HEK293 (cell line): ENCODE results near the gene UBE4B.

Experiments used
- MEIS1 ChIP-seq: sonication (generic); formaldehyde crosslinking; IDR thresholded peaks from 2 replicates; pipeline ENCODE4 v1.8.1; 2022; ENCODE audit warnings: missing genetic modification reagents, mild to moderate bottlenecking, borderline replicate concordance
- MYNN ChIP-seq: fragments of 450-650 bp; formaldehyde crosslinking; IDR thresholded peaks from 2 replicates; pipeline ENCODE4 v1.5.1; 2016; ENCODE audit warnings: missing biosample characterization, missing genetic modification characterization, borderline replicate concordance
- RBAK ChIP-seq: fragments of 450-650 bp; formaldehyde crosslinking; IDR thresholded peaks from 2 replicates; pipeline ENCODE4 v1.5.1; 2016; ENCODE audit warnings: missing biosample characterization, missing genetic modification characterization
- REPIN1 ChIP-seq: fragments of 450-650 bp; formaldehyde crosslinking; IDR thresholded peaks from 2 replicates; pipeline ENCODE4 v1.5.1; 2017; ENCODE audit warnings: missing biosample characterization, missing genetic modification characterization, low read depth
- SCRT1 ChIP-seq: fragments of 450-650 bp; formaldehyde crosslinking; IDR thresholded peaks from 2 replicates; pipeline ENCODE4 v1.5.1; 2016; ENCODE audit warnings: missing biosample characterization, missing genetic modification characterization, borderline replicate concordance
- SP3 ChIP-seq: fragments of 450-650 bp; formaldehyde crosslinking; IDR thresholded peaks from 2 replicates; pipeline ENCODE4 v1.5.1; 2016; ENCODE audit warnings: missing biosample characterization, missing genetic modification characterization
- YY1 ChIP-seq: fragments of 450-650 bp; formaldehyde crosslinking; IDR thresholded peaks from 2 replicates; pipeline ENCODE4 v1.5.1; 2018; ENCODE audit warnings: missing biosample characterization, missing genetic modification characterization
- ZBTB17 ChIP-seq: fragments of 450-650 bp; formaldehyde crosslinking; IDR thresholded peaks from 2 replicates; pipeline ENCODE4 v1.5.1; 2016; ENCODE audit warnings: missing biosample characterization, missing genetic modification characterization
- ZBTB48 ChIP-seq: fragments of 450-650 bp; formaldehyde crosslinking; IDR thresholded peaks from 2 replicates; pipeline ENCODE4 v1.5.1; 2016; ENCODE audit warnings: missing biosample characterization, missing genetic modification characterization
- ZNF16 ChIP-seq: fragments of 450-650 bp; formaldehyde crosslinking; IDR thresholded peaks from 2 replicates; pipeline ENCODE4 v1.5.1; 2016; ENCODE audit warnings: low read depth, missing biosample characterization, missing genetic modification characterization
- ZNF211 ChIP-seq: fragments of 450-650 bp; formaldehyde crosslinking; IDR thresholded peaks from 2 replicates; pipeline ENCODE4 v1.5.1; 2016; ENCODE audit warnings: low read depth, missing biosample characterization, missing genetic modification characterization
- ZNF292 ChIP-seq: fragments of 450-650 bp; formaldehyde crosslinking; IDR thresholded peaks from 2 replicates; pipeline ENCODE4 v1.5.1; 2016; ENCODE audit warnings: low read depth, missing biosample characterization, missing genetic modification characterization, borderline replicate concordance
- ZNF394 ChIP-seq: fragments of 450-650 bp; formaldehyde crosslinking; IDR thresholded peaks from 2 replicates; pipeline ENCODE4 v1.5.1; 2016; ENCODE audit warnings: missing biosample characterization, missing genetic modification characterization, mild to moderate bottlenecking, moderate library complexity, borderline replicate concordance
- ZNF48 ChIP-seq: fragments of 450-650 bp; formaldehyde crosslinking; IDR thresholded peaks from 2 replicates; pipeline ENCODE4 v1.5.1; 2016; ENCODE audit warnings: missing biosample characterization, missing genetic modification characterization
- ZNF560 ChIP-seq: fragments of 450-650 bp; formaldehyde crosslinking; IDR thresholded peaks from 2 replicates; pipeline ENCODE4 v1.5.1; 2017; ENCODE audit warnings: missing biosample characterization, missing genetic modification characterization, borderline replicate concordance
- ZNF596 ChIP-seq: fragments of 450-650 bp; IDR thresholded peaks from 2 replicates; pipeline ENCODE4 v1.5.0; 2018; ENCODE audit warnings: missing biosample characterization, mild to moderate bottlenecking, missing genetic modification characterization, moderate library complexity
- ZNF623 ChIP-seq: fragments of 450-650 bp; formaldehyde crosslinking; IDR thresholded peaks from 2 replicates; pipeline ENCODE4 v1.5.1; 2016; ENCODE audit warnings: missing biosample characterization, missing genetic modification characterization
- ZNF660 ChIP-seq: fragments of 450-650 bp; IDR thresholded peaks from 2 replicates; pipeline ENCODE4 v1.5.1; 2018; ENCODE audit warnings: missing biosample characterization, mild to moderate bottlenecking, missing genetic modification characterization
- ZNF791 ChIP-seq: fragments of 450-650 bp; formaldehyde crosslinking; IDR thresholded peaks from 2 replicates; pipeline ENCODE4 v1.5.1; 2016; ENCODE audit warnings: missing biosample characterization, missing genetic modification characterization
- ZSCAN16 ChIP-seq: fragments of 450-650 bp; formaldehyde crosslinking; IDR thresholded peaks from 2 replicates; pipeline ENCODE4 v1.5.1; 2016; ENCODE audit warnings: missing biosample characterization, missing genetic modification characterization
- TF ChIP-seq, protein P1 (sequence below): fragments of 450-650 bp; formaldehyde crosslinking; IDR thresholded peaks from 2 replicates; pipeline ENCODE4 v1.5.1; 2016; ENCODE audit warnings: missing biosample characterization, missing genetic modification characterization
- TF ChIP-seq, protein P2 (sequence below): fragments of 450-650 bp; formaldehyde crosslinking; IDR thresholded peaks from 2 replicates; pipeline ENCODE4 v1.5.1; 2016; ENCODE audit warnings: missing biosample characterization, missing genetic modification characterization
- TF ChIP-seq, protein P3 (sequence below): fragments of 450-650 bp; formaldehyde crosslinking; IDR thresholded peaks from 2 replicates; pipeline ENCODE4 v1.5.1; 2017; ENCODE audit warnings: missing biosample characterization, missing genetic modification characterization
- TF ChIP-seq, protein P4 (sequence below): sonication (generic); formaldehyde crosslinking; IDR thresholded peaks from 2 replicates; pipeline ENCODE4 v1.8.1; 2022; ENCODE audit warnings: mild to moderate bottlenecking, moderate library complexity, missing genetic modification reagents
- TF ChIP-seq, protein P5 (sequence below): fragments of 450-650 bp; formaldehyde crosslinking; IDR thresholded peaks from 2 replicates; pipeline ENCODE4 v1.5.1; 2016; ENCODE audit warnings: missing biosample characterization, missing genetic modification characterization
- TF ChIP-seq, protein P6 (sequence below): fragments of 450-650 bp; formaldehyde crosslinking; IDR thresholded peaks from 2 replicates; pipeline ENCODE4 v1.5.1; 2016; ENCODE audit warnings: missing biosample characterization, missing genetic modification characterization, borderline replicate concordance
- TF ChIP-seq, protein P7 (sequence below): fragments of 450-650 bp; formaldehyde crosslinking; IDR thresholded peaks from 2 replicates; pipeline ENCODE4 v1.5.1; 2016; ENCODE audit warnings: missing biosample characterization, missing genetic modification characterization
- TF ChIP-seq, protein P8 (sequence below): fragments of 450-650 bp; formaldehyde crosslinking; IDR thresholded peaks from 2 replicates; pipeline ENCODE4 v1.5.1; 2016; ENCODE audit warnings: missing biosample characterization, missing genetic modification characterization

Gene UBE4B

DNA sequence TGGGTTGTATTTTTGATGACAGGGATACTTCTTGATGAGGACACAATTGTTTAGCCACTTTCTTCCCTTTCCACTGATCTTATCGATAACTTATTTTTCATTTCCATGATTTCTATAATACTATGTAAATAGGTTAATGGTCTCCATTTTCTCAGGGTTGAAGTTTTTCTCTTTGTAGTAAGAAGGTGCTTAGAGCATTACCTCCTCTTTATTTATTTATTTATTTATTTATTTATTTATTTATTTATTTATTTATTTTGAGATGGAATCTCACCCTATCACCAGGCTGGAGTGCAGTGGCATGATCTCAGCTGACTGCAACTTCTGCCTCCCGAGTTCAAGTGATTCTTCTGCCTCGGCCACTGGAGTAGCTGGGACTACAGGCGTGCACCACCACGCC lies 70.4 kb downstream of the UBE4B start (continued):
- TF ChIP-seq, protein P1, sequence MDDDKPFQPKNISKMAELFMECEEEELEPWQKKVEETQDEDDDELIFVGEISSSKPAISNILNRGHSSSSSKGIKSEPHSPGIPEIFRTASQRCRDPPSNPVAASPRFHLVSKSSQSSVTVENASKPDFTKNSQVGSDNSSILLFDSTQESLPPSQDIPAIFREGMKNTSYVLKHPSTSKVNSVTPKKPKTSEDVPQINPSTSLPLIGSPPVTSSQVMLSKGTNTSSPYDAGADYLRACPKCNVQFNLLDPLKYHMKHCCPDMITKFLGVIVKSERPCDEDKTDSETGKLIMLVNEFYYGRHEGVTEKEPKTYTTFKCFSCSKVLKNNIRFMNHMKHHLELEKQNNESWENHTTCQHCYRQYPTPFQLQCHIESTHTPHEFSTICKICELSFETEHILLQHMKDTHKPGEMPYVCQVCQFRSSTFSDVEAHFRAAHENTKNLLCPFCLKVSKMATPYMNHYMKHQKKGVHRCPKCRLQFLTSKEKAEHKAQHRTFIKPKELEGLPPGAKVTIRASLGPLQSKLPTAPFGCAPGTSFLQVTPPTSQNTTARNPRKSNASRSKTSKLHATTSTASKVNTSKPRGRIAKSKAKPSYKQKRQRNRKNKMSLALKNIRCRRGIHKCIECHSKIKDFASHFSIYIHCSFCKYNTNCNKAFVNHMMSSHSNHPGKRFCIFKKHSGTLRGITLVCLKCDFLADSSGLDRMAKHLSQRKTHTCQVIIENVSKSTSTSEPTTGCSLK, result no peak
- peak; percentile 83 for TF ChIP-seq ZNF623 (tag by site-specific recombination)
- no peak for TF ChIP-seq ZBTB48
- TF ChIP-seq, protein P2, sequence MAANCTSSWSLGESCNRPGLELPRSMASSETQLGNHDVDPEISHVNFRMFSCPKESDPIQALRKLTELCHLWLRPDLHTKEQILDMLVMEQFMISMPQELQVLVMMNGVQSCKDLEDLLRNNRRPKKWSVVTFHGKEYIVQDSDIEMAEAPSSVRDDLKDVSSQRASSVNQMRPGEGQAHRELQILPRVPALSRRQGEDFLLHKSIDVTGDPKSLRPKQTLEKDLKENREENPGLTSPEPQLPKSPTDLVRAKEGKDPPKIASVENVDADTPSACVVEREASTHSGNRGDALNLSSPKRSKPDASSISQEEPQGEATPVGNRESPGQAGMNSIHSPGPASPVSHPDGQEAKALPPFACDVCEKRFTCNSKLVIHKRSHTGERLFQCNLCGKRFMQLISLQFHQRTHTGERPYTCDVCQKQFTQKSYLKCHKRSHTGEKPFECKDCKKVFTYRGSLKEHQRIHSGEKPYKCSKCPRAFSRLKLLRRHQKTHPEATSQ, result no peak
- TF ChIP-seq ZNF16 (tag by site-specific recombination), result no peak
- TF ChIP-seq MEIS1 (CRISPR knock-in tag), result no peak
- TF ChIP-seq, protein P3, sequence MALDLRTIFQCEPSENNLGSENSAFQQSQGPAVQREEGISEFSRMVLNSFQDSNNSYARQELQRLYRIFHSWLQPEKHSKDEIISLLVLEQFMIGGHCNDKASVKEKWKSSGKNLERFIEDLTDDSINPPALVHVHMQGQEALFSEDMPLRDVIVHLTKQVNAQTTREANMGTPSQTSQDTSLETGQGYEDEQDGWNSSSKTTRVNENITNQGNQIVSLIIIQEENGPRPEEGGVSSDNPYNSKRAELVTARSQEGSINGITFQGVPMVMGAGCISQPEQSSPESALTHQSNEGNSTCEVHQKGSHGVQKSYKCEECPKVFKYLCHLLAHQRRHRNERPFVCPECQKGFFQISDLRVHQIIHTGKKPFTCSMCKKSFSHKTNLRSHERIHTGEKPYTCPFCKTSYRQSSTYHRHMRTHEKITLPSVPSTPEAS (tag by site-specific recombination), result no peak
- TF ChIP-seq ZBTB17 (tag by site-specific recombination), result no peak
- TF ChIP-seq ZNF660 (tag by site-specific recombination), result no peak
- no peak for TF ChIP-seq ZNF211 (tag by site-specific recombination)
- TF ChIP-seq, protein P4, sequence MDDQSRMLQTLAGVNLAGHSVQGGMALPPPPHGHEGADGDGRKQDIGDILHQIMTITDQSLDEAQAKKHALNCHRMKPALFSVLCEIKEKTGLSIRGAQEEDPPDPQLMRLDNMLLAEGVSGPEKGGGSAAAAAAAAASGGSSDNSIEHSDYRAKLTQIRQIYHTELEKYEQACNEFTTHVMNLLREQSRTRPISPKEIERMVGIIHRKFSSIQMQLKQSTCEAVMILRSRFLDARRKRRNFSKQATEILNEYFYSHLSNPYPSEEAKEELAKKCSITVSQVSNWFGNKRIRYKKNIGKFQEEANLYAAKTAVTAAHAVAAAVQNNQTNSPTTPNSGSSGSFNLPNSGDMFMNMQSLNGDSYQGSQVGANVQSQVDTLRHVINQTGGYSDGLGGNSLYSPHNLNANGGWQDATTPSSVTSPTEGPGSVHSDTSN, result no peak
- TF ChIP-seq, protein P5, sequence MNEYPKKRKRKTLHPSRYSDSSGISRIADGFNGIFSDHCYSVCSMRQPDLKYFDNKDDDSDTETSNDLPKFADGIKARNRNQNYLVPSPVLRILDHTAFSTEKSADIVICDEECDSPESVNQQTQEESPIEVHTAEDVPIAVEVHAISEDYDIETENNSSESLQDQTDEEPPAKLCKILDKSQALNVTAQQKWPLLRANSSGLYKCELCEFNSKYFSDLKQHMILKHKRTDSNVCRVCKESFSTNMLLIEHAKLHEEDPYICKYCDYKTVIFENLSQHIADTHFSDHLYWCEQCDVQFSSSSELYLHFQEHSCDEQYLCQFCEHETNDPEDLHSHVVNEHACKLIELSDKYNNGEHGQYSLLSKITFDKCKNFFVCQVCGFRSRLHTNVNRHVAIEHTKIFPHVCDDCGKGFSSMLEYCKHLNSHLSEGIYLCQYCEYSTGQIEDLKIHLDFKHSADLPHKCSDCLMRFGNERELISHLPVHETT (tag by site-specific recombination), result peak; percentile 57; the same call in 1 of the 2 replicates
- TF ChIP-seq RBAK (tag by site-specific recombination), result peak; percentile 81
- TF ChIP-seq MYNN (tag by site-specific recombination), result no peak
- TF ChIP-seq SCRT1 (tag by site-specific recombination), result no peak
- no peak for TF ChIP-seq YY1
- TF ChIP-seq ZNF48, result no peak
- TF ChIP-seq ZNF394 (tag by site-specific recombination), result peak; percentile 97
- TF ChIP-seq ZNF560 (tag by site-specific recombination), result peak; percentile 96
- no peak for TF ChIP-seq ZNF596 (tag by site-specific recombination)
- no peak for TF ChIP-seq ZSCAN16 (tag by site-specific recombination)
- TF ChIP-seq, protein P6, sequence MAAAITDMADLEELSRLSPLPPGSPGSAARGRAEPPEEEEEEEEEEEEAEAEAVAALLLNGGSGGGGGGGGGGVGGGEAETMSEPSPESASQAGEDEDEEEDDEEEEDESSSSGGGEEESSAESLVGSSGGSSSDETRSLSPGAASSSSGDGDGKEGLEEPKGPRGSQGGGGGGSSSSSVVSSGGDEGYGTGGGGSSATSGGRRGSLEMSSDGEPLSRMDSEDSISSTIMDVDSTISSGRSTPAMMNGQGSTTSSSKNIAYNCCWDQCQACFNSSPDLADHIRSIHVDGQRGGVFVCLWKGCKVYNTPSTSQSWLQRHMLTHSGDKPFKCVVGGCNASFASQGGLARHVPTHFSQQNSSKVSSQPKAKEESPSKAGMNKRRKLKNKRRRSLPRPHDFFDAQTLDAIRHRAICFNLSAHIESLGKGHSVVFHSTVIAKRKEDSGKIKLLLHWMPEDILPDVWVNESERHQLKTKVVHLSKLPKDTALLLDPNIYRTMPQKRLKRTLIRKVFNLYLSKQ (tag by site-specific recombination), result peak; percentile 49; the same call in 1 of the 2 replicates
- TF ChIP-seq, protein P7, sequence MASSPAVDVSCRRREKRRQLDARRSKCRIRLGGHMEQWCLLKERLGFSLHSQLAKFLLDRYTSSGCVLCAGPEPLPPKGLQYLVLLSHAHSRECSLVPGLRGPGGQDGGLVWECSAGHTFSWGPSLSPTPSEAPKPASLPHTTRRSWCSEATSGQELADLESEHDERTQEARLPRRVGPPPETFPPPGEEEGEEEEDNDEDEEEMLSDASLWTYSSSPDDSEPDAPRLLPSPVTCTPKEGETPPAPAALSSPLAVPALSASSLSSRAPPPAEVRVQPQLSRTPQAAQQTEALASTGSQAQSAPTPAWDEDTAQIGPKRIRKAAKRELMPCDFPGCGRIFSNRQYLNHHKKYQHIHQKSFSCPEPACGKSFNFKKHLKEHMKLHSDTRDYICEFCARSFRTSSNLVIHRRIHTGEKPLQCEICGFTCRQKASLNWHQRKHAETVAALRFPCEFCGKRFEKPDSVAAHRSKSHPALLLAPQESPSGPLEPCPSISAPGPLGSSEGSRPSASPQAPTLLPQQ (tag by site-specific recombination), result no peak
- TF ChIP-seq ZNF292 (tag by site-specific recombination), result peak; percentile 76; the same call in 1 of the 2 replicates
- 0 out of 2 replicates have a peak, but pooled peaks have one; percentile 57 for TF ChIP-seq ZNF791 (tag by site-specific recombination)
- TF ChIP-seq, protein P8, sequence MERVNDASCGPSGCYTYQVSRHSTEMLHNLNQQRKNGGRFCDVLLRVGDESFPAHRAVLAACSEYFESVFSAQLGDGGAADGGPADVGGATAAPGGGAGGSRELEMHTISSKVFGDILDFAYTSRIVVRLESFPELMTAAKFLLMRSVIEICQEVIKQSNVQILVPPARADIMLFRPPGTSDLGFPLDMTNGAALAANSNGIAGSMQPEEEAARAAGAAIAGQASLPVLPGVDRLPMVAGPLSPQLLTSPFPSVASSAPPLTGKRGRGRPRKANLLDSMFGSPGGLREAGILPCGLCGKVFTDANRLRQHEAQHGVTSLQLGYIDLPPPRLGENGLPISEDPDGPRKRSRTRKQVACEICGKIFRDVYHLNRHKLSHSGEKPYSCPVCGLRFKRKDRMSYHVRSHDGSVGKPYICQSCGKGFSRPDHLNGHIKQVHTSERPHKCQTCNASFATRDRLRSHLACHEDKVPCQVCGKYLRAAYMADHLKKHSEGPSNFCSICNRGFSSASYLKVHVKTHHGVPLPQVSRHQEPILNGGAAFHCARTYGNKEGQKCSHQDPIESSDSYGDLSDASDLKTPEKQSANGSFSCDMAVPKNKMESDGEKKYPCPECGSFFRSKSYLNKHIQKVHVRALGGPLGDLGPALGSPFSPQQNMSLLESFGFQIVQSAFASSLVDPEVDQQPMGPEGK (tag by site-specific recombination), result no peak
- no peak for TF ChIP-seq SP3
- TF ChIP-seq REPIN1 (tag by site-specific recombination), result no peak; the same call in 1 of the 2 replicates
